Endodermal cell (in vitro differentiated cells): ENCODE data around the gene SH3BP1. TPM values are rescaled to one million over a fixed set of nuclear protein-coding genes. Genes with fewer than 3 reads are reported as not detected.

ENCODE experiments used
- DNase-seq: peaks from one replicate; pipeline ENCODE4 v3.0.0-alpha.2; 2017
- H3K27ac ChIP-seq: 2 replicates; pipeline ENCODE4 v1.5.1; 2013; ENCODE audit warnings: mild to moderate bottlenecking, low read depth, low read length, moderate library complexity
- H3K27me3 ChIP-seq: 2 replicates; pipeline ENCODE4 v1.6.1; 2013; ENCODE audit warnings: mild to moderate bottlenecking, low read length, moderate library complexity; ENCODE audit not compliant: insufficient read depth, control insufficient read depth, poor library complexity, severe bottlenecking
- H3K36me3 ChIP-seq: 2 replicates; pipeline ENCODE4 v1.7.0; 2013; ENCODE audit warnings: mild to moderate bottlenecking, low read length, moderate library complexity; ENCODE audit not compliant: control insufficient read depth, insufficient read depth
- H3K4me1 ChIP-seq: one replicate; pipeline ENCODE4 v1.7.0; 2013; ENCODE audit warnings: low read length; ENCODE audit not compliant: control insufficient read depth, insufficient read depth
- H3K4me3 ChIP-seq: 2 replicates; pipeline ENCODE4 v1.5.1; 2013; ENCODE audit warnings: mild to moderate bottlenecking, low read length, moderate library complexity
- H3K9ac ChIP-seq: 2 replicates; pipeline ENCODE4 v1.6.1; 2013; ENCODE audit warnings: mild to moderate bottlenecking, low read length, moderate library complexity; ENCODE audit not compliant: poor library complexity, severe bottlenecking; ENCODE audit errors: extremely low read depth
- H3K9me3 ChIP-seq: 2 replicates; pipeline ENCODE4 v1.6.1; 2013; ENCODE audit warnings: mild to moderate bottlenecking, low read length, moderate library complexity; ENCODE audit not compliant: control insufficient read depth
- H3K27ac Mint-ChIP-seq: 2 replicates; pipeline ENCODE4 v1.8.0; 2020; ENCODE audit warnings: mixed read lengths
- H3K27me3 Mint-ChIP-seq: 2 replicates; pipeline ENCODE4 v1.8.0; 2021; ENCODE audit warnings: mild to moderate bottlenecking, mixed read lengths; ENCODE audit not compliant: insufficient read depth
- H3K36me3 Mint-ChIP-seq: 2 replicates; pipeline ENCODE4 v1.8.0; 2020; ENCODE audit warnings: low read depth, mixed read lengths
- H3K4me1 Mint-ChIP-seq: 2 replicates; pipeline ENCODE4 v1.8.0; 2020; ENCODE audit warnings: mixed read lengths
- H3K4me3 Mint-ChIP-seq: 2 replicates; pipeline ENCODE4 v1.8.0; 2020; ENCODE audit warnings: mild to moderate bottlenecking, moderate library complexity, mixed read lengths
- H3K9me3 Mint-ChIP-seq: 2 replicates; pipeline ENCODE4 v1.8.0; 2020; ENCODE audit warnings: mild to moderate bottlenecking, mixed read lengths
- WGBS, 2 experiments: methylation state at CpG; one replicate each; pipeline versions ENCODE4 v1.1.5 to v1.1.7; 2013; ENCODE audit warnings: missing lambda C conversion rate in 2 of 2, mixed read lengths in 1 of 2; ENCODE audit not compliant: insufficient coverage in 1 of 2, insufficient read length in 1 of 2; 5-methylcytosine and 5-hydroxymethylcytosine counted together
- total RNA-seq, 2 donors: library from RNA; stranded (reverse); fragmentation: NEBNext Ultra II Directional in 1 of 2; extraction: Animal tissue kit (Norgen Biotek cat#: 25700) in 1 of 2; gene quantifications; 2 replicates in 1 of 2; 3 replicates in 1 of 2; pipeline ENCODE4 v1.2.1, GENCODE V29; 2021
- TF ChIP-seq, protein P1 (sequence below): fragments of 200-600 bp; sonication (generic); conservative IDR thresholded peaks from 2 replicates; pipeline ENCODE4 v1.5.0; 2021; ENCODE audit warnings: antibody characterized with exemption, mild to moderate bottlenecking

SH3BP1 gene
- total RNA-seq, 2 donors from 2014 or later = 37.7 to 38.6 TPM

DNA sequence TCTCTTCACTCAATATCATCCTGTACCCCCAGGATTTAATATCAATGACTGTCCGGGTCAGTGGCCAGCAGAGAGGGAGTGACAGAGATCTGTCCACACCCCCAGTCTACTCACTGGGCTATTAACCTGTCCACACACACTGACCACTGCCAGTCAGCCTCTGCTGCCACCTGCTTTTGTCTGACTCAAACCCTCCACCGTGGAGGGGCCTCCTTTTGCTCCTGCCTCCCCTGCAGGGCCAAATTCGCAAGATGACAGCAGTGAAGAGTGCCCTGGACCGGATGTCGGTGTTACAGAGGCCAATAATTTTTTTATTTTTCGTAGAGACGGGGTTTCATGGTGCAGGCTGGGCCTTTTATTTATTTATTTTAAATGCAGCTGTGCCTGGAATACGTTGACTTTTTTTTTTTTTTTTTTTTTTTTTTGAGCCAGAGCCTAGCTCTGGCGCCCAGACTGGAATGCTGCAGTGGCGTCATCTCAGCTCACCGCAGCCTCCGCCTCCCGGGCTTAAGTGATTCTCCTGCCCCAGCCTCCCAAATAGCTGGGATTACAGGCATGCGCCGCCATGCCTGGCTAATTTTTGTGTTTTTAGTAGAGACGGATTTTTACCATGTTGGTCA is 24.2 kb downstream of the SH3BP1 start:
- Histone ChIP-seq H3K27ac (no peak overlapping the region), H3K4me1 (peaks cover 6% of the 10 kb centered on the region), H3K27me3 (no peaks in the 10 kb centered on the region), H3K4me3 (no peak overlapping the region), H3K9ac (no peak overlapping the region), H3K36me3 (peaks cover 18% of the 10 kb centered on the region), H3K9me3 (no peaks in the 10 kb centered on the region)
- Mint-ChIP-seq H3K4me1 (peaks cover 23% of the 10 kb centered on the region), H3K27me3 (no peaks in the 10 kb centered on the region), H3K36me3 (peaks cover 19% of the 10 kb centered on the region), H3K4me3 (no peak overlapping the region), H3K27ac (peak overlapping the region; percentile 30), H3K9me3 (no peaks in the 10 kb centered on the region)
- 91 to 95% methylated on average over 8 to 16 of the region's 16 CpGs for WGBS, 2 experiments
- DNase-seq = no peak
- TF ChIP-seq, protein P1, sequence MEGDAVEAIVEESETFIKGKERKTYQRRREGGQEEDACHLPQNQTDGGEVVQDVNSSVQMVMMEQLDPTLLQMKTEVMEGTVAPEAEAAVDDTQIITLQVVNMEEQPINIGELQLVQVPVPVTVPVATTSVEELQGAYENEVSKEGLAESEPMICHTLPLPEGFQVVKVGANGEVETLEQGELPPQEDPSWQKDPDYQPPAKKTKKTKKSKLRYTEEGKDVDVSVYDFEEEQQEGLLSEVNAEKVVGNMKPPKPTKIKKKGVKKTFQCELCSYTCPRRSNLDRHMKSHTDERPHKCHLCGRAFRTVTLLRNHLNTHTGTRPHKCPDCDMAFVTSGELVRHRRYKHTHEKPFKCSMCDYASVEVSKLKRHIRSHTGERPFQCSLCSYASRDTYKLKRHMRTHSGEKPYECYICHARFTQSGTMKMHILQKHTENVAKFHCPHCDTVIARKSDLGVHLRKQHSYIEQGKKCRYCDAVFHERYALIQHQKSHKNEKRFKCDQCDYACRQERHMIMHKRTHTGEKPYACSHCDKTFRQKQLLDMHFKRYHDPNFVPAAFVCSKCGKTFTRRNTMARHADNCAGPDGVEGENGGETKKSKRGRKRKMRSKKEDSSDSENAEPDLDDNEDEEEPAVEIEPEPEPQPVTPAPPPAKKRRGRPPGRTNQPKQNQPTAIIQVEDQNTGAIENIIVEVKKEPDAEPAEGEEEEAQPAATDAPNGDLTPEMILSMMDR = no peak

DNA sequence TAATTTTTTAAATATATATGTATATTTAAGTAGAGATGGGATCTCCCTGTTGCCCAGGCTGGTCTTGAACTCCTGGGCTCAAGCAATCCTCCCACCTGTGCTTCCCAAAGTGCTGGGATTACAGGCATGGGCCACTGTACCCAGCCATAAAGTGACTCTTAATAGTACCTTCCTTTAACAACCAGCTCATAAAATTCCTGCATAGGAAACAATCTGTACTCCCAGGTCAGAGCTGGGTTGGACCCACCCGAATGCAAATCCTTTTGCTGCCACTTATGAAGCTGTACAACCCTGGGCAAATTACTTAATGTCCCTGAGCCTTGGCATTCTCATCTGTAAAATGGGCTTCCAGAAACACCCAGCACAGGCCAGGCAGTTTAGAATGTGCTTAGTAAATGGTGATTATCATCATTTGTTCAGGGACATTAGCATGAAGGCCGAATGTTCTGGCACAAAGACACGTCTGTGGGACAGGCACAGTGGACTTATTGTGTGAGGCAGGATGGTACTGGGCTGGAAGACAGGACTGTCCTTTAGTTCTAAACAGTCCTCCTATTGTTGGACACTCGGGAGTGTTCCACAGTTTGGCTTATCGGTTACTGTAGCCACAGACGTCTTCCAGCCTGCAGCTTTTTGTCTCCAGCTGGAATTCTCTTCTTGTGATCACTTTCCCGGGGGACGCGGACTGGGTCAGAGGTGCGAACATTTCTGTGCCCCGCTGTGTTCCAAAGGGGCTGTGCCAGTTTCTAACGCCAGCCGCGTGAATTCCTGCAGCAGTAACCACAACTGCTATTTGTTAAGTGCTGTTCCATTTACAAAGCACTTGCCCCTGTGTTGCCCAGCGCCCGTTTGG is 25.0 kb downstream of the SH3BP1 start:
- Mint-ChIP-seq H3K4me3 (no peak overlapping the region), H3K36me3 (peaks cover 20% of the 10 kb centered on the region), H3K27me3 (no peaks in the 10 kb centered on the region), H3K27ac (no peak overlapping the region), H3K9me3 (no peaks in the 10 kb centered on the region), H3K4me1 (peaks cover 20% of the 10 kb centered on the region)
- Histone ChIP-seq H3K4me3 (no peak overlapping the region), H3K27ac (peak overlapping the region; percentile 60), H3K4me1 (peaks cover 5% of the 10 kb centered on the region), H3K9ac (no peak overlapping the region), H3K9me3 (no peaks in the 10 kb centered on the region), H3K36me3 (peaks cover 18% of the 10 kb centered on the region), H3K27me3 (no peaks in the 10 kb centered on the region)
- WGBS, 2 experiments = 88 to 89% methylated on average over 16 of the region's 16 CpGs
- TF ChIP-seq, protein P1 = no peak
- no peak for DNase-seq

DNA sequence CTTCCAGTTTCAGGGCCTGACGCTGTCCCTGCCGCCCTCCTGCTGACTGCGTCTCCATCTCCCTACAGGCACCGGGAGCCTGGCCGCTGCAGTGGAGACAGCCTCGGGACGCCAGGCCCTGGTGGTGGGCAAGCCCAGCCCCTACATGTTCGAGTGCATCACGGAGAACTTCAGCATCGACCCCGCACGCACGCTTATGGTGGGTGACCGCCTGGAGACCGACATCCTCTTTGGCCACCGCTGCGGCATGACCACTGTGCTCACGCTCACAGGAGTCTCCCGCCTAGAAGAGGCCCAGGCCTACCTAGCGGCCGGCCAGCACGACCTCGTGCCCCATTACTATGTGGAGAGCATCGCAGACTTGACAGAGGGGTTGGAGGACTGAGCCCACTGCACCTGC is 26.0 kb downstream of the SH3BP1 start:
- Histone ChIP-seq H3K4me1 (no peaks in the 10 kb centered on the region), H3K9me3 (no peaks in the 10 kb centered on the region), H3K27me3 (no peaks in the 10 kb centered on the region), H3K9ac (no peak overlapping the region), H3K27ac (no peak overlapping the region), H3K36me3 (peaks cover 18% of the 10 kb centered on the region), H3K4me3 (no peak overlapping the region)
- peaks cover 10% of the 10 kb centered on the region for H3K4me1 Mint-ChIP-seq
- H3K9me3 Mint-ChIP-seq = no peaks in the 10 kb centered on the region
- H3K27ac Mint-ChIP-seq = no peak overlapping the region
- TF ChIP-seq, protein P1 = no peak
- no peaks in the 10 kb centered on the region for H3K27me3 Mint-ChIP-seq
- DNase-seq = no peak
- no peak overlapping the region for H3K4me3 Mint-ChIP-seq
- 94 to 97% methylated on average over 17 to 24 of the region's 24 CpGs for WGBS, 2 experiments
- H3K36me3 Mint-ChIP-seq = peaks cover 23% of the 10 kb centered on the region
